Measurements from ENCODE around the gene KCNG3. TPM values are rescaled to one million over a fixed set of nuclear protein-coding genes. Genes with fewer than 3 reads are reported as not detected.

KCNG3 gene
- total and polyA plus RNA-seq, 2 of the 13 experiments (the other 11 are each of a cell fraction or from before 2014, with no cell fraction given): 2.8 to 4.8 TPM

- TF ChIP-seq, protein P1, sequence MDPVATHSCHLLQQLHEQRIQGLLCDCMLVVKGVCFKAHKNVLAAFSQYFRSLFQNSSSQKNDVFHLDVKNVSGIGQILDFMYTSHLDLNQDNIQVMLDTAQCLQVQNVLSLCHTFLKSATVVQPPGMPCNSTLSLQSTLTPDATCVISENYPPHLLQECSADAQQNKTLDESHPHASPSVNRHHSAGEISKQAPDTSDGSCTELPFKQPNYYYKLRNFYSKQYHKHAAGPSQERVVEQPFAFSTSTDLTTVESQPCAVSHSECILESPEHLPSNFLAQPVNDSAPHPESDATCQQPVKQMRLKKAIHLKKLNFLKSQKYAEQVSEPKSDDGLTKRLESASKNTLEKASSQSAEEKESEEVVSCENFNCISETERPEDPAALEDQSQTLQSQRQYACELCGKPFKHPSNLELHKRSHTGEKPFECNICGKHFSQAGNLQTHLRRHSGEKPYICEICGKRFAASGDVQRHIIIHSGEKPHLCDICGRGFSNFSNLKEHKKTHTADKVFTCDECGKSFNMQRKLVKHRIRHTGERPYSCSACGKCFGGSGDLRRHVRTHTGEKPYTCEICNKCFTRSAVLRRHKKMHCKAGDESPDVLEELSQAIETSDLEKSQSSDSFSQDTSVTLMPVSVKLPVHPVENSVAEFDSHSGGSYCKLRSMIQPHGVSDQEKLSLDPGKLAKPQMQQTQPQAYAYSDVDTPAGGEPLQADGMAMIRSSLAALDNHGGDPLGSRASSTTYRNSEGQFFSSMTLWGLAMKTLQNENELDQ (CRISPR knock-in tag; IDR thresholded peaks at IDR 0.05; ENCODE audit: borderline replicate concordance): no peak
- no peak for TF ChIP-seq TFAP4 (IDR thresholded peaks at IDR 0.05; ENCODE audit: borderline replicate concordance, low read depth)
- no peak for TF ChIP-seq ZNF598 (CRISPR knock-in tag; IDR thresholded peaks at IDR 0.05; ENCODE audit: borderline replicate concordance)
- TF ChIP-seq ZNF484 (CRISPR knock-in tag; IDR thresholded peaks at IDR 0.05; ENCODE audit: borderline replicate concordance, low read depth): no peak
- no peak for TF ChIP-seq ZNF720 (CRISPR knock-in tag; IDR thresholded peaks at IDR 0.05)
- TF ChIP-seq, protein P2, sequence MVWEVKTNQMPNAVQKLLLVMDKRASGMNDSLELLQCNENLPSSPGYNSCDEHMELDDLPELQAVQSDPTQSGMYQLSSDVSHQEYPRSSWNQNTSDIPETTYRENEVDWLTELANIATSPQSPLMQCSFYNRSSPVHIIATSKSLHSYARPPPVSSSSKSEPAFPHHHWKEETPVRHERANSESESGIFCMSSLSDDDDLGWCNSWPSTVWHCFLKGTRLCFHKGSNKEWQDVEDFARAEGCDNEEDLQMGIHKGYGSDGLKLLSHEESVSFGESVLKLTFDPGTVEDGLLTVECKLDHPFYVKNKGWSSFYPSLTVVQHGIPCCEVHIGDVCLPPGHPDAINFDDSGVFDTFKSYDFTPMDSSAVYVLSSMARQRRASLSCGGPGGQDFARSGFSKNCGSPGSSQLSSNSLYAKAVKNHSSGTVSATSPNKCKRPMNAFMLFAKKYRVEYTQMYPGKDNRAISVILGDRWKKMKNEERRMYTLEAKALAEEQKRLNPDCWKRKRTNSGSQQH (CRISPR knock-in tag; IDR thresholded peaks at IDR 0.05; ENCODE audit: low read depth): no peak
- TF ChIP-seq ZNF570 (CRISPR knock-in tag; IDR thresholded peaks at IDR 0.05; ENCODE audit: borderline replicate concordance): no peak
- TF ChIP-seq PAXIP1 (CRISPR knock-in tag; conservative IDR thresholded peaks at IDR 0.05): no peak
- TF ChIP-seq NR2F6 (IDR thresholded peaks at IDR 0.05): no peak
- TF ChIP-seq NR2F6 (CRISPR knock-in tag; IDR thresholded peaks at IDR 0.05): no peak; the same call in 1 of the 2 replicates
- TF ChIP-seq ZNF251 (CRISPR knock-in tag; IDR thresholded peaks at IDR 0.05): no peak
- TF ChIP-seq ZNF572 (CRISPR knock-in tag; IDR thresholded peaks at IDR 0.05): 0 out of 2 replicates have a peak, but pooled peaks have one; percentile 48
- TF ChIP-seq TFDP2 (CRISPR knock-in tag; IDR thresholded peaks at IDR 0.05): peak; percentile 55
- TF ChIP-seq, protein P3, sequence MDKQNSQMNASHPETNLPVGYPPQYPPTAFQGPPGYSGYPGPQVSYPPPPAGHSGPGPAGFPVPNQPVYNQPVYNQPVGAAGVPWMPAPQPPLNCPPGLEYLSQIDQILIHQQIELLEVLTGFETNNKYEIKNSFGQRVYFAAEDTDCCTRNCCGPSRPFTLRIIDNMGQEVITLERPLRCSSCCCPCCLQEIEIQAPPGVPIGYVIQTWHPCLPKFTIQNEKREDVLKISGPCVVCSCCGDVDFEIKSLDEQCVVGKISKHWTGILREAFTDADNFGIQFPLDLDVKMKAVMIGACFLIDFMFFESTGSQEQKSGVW (CRISPR knock-in tag; IDR thresholded peaks at IDR 0.05; ENCODE audit: borderline replicate concordance): no peak
- no peak for TF ChIP-seq ZNF253 (CRISPR knock-in tag; IDR thresholded peaks at IDR 0.05; ENCODE audit: borderline replicate concordance)
- 0 out of 2 replicates have a peak, but pooled peaks have one; percentile 48 for TF ChIP-seq SMAD3 (CRISPR knock-in tag; IDR thresholded peaks at IDR 0.05)
- no peak for TF ChIP-seq RELA (CRISPR knock-in tag; IDR thresholded peaks at IDR 0.05)
- no peak for TF ChIP-seq MLX (CRISPR knock-in tag; IDR thresholded peaks at IDR 0.05)
Observed at GRCh38 chr2:42492691-42493467, 903 bp downstream of the KCNG3 start (continued).
